Measurements from ENCODE around the gene EFR3B. TPM values are rescaled to one million over a fixed set of nuclear protein-coding genes. Genes with fewer than 3 reads are reported as not detected.

Gene EFR3B
- total RNA-seq, 2 experiments from 2014 or later = 1.0 to 1.1 TPM

DNA sequence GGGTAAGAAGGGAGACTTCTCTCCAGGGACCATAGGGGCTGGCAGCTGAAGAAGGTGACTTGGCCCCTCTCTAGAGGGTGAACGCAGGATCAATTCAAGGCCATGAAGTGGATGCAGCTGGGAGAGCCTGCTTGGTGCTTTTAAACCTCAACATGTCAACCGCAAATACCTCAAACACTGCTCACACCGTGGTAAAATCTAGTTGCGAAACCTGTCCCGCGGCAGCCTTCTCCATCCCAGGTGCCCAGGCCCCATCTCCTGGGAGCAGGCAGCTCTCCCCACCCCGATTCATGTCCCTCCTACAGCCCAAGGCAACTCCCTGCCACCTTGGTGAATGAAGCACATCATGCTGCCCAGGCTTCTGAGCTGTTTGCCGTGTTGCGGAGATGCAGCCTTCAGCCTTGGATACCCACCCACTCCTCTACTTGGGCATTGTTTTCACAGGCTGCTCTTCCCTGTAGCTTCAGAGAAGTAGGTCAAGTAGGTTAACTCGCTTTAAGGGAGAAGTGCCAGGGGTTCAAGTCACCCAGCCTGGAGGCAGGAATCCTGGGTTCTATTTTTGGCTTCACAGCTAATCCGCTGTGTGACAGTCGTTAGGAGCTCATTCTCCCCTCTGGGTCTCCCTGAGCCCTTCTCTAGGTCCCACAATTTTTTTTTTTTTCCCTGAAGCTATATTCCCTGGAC lies 6.2 kb upstream of the EFR3B start:
- no peaks in the 10 kb centered on the region for H3K36me3 Mint-ChIP-seq (ENCODE audit: low read depth)
- CTCF ChIA-PET = interaction anchor here (1.1 to 1.6 kb wide), 2 partner anchors 10 to 60 kb away, joined by 4 to 5 read pairs; no protein-coding TSS in a partner anchor
- H3K9me3 Mint-ChIP-seq (ENCODE audit: low read depth) = no peaks in the 10 kb centered on the region
- no peak overlapping the region for H3K4me3 Mint-ChIP-seq
- POLR2A ChIA-PET = no interaction called here
- H3K4me1 Mint-ChIP-seq = peaks cover 3% of the 10 kb centered on the region
- ATAC-seq (no peak), DNase-seq (no peak)
- no peak overlapping the region for H3K27ac Mint-ChIP-seq
- intact Hi-C loops (cut with DNase I, micrococcal nuclease) = no loop called here
- H3K27me3 Mint-ChIP-seq = peaks cover 4% of the 10 kb centered on the region

- intact Hi-C loops (cut with DNase I, micrococcal nuclease) = no loop called here
- ChIA-PET CTCF (interaction anchor here (1.1 to 1.6 kb wide), 2 partner anchors 9 to 61 kb away, joined by 4 to 5 read pairs; no protein-coding TSS in a partner anchor), POLR2A (no interaction called here)
- Mint-ChIP-seq H3K36me3 (ENCODE audit: low read depth) (no peaks in the 10 kb centered on the region), H3K9me3 (ENCODE audit: low read depth) (no peaks in the 10 kb centered on the region), H3K27me3 (peaks cover 5% of the 10 kb centered on the region), H3K27ac (no peak overlapping the region), H3K4me3 (no peak overlapping the region), H3K4me1 (peaks cover under 1% of the 10 kb centered on the region)
- ATAC-seq (no peak), DNase-seq (no peak)
These were observed 5.7 kb upstream of the EFR3B start for GRCh38 chr2:25036221-25036559.

DNA sequence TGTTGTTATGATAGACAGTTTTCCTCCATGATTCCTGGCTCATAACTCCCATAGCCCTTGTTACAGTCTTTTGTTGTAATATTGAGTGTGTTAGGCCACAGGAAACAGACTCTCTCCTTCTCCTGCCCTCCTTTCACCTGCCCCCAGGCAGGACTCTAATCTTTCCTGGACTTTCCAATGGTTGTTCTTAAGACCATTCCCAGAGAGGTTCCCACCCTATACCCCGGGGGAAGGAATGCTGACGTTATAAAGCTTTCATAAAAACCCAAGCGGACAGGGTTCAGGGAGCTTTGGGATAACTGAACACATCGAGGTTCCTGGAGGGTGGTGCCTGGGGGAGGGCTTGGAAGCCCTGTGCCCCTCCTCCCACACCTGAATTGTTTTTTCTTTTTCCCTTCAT lies 2.8 kb upstream of the EFR3B start:
- ATAC-seq (no peak), DNase-seq (no peak)
- peaks cover 21% of the 10 kb centered on the region for H3K27me3 Mint-ChIP-seq
- H3K4me3 Mint-ChIP-seq = no peak overlapping the region
- H3K4me1 Mint-ChIP-seq = peaks cover 19% of the 10 kb centered on the region
- H3K27ac Mint-ChIP-seq = no peak overlapping the region
- no peaks in the 10 kb centered on the region for H3K9me3 Mint-ChIP-seq (ENCODE audit: low read depth)
- ChIA-PET POLR2A (no interaction called here), CTCF (interaction anchor here (0.7 kb wide), 1 partner anchor 59 kb away, joined by 3 read pairs; no protein-coding TSS in a partner anchor)
- intact Hi-C loops (cut with DNase I, micrococcal nuclease) = no loop called here
- no peaks in the 10 kb centered on the region for H3K36me3 Mint-ChIP-seq (ENCODE audit: low read depth)

DNA sequence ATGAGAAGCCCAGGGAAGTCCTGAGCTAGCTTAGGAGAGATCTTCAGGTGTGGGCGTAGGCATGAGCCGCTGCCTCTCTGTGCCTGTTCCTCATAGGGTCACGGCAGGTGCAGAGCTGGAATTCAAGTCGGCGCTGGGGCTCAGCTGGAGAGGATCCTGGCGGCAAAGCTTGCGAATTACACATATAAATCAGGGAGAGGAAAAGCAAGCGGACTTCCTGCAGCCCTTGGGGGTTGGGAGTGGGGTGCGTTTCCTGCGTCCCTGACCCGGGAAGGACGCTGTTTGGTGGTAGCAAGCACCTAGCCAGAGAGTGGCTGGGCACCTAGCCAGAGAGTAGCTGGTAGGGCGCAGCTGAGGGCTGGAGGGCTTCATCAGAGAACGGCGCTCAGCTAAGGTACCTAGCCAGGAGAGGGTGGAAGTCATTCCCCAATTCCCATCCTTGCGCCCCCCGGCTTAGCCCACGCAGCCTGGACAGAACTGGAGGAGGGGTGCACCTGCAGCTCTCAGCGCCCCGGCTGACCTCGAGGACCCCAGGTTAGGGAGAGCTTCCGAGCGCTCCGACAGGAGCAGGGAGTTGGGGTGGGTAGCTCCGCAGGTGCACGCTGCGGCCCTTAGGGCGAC lies 459 bp upstream of the EFR3B start:
- CTCF ChIA-PET = interaction anchor here (0.7 to 2.2 kb wide), 3 partner anchors 56 to 88 kb away, joined by 3 to 10 read pairs (median 5); no protein-coding TSS in a partner anchor
- H3K27ac Mint-ChIP-seq = no peak overlapping the region
- intact Hi-C loops (cut with DNase I, micrococcal nuclease) = loop anchor here (1.0 to 10.0 kb wide), 4 partner anchors 63 to 1117 kb away; partner anchors contain the start of gene ATAD2B (in 1 of the 2)
- H3K27me3 Mint-ChIP-seq = peaks cover 35% of the 10 kb centered on the region
- no peaks in the 10 kb centered on the region for H3K36me3 Mint-ChIP-seq (ENCODE audit: low read depth)
- POLR2A ChIA-PET = interaction anchor here (0.6 to 1.4 kb wide), 6 partner anchors 26 to 836 kb away, joined by 3 to 5 read pairs (median 3); no protein-coding TSS in a partner anchor
- DNase-seq = peak; percentile 45
- peaks cover 32% of the 10 kb centered on the region for H3K4me1 Mint-ChIP-seq
- H3K4me3 Mint-ChIP-seq = peak overlapping the region; percentile 16
- no peak for ATAC-seq
- H3K9me3 Mint-ChIP-seq (ENCODE audit: low read depth) = no peaks in the 10 kb centered on the region

GRCh38 chr2:25042321-25043240 lies 705 bp downstream of the EFR3B start:
- Mint-ChIP-seq H3K9me3 (ENCODE audit: low read depth) (no peaks in the 10 kb centered on the region), H3K36me3 (ENCODE audit: low read depth) (no peaks in the 10 kb centered on the region), H3K4me3 (peak overlapping the region; percentile 71), H3K27ac (no peak overlapping the region), H3K27me3 (peaks cover 40% of the 10 kb centered on the region), H3K4me1 (peaks cover 32% of the 10 kb centered on the region)
- POLR2A ChIA-PET = interaction anchor here (0.7 to 1.4 kb wide), 3 partner anchors 67 to 566 kb away, joined by 3 to 4 read pairs (median 3); no protein-coding TSS in a partner anchor
- DNase-seq = peak; percentile 32
- no peak for ATAC-seq
- CTCF ChIA-PET = interaction anchor here (0.5 to 2.6 kb wide), 5 partner anchors 57 to 191 kb away, joined by 3 to 10 read pairs (median 5); no protein-coding TSS in a partner anchor
- intact Hi-C loops (cut with DNase I, micrococcal nuclease) = loop anchor here (1.0 to 10.0 kb wide), 11 partner anchors 60 to 1118 kb away; partner anchors contain the start of genes ADCY3 (in 1 of the 2), ATAD2B (in 1 of the 2), CENPO (in 1 of the 2) and DNAJC27 (in 1 of the 2)

DNA sequence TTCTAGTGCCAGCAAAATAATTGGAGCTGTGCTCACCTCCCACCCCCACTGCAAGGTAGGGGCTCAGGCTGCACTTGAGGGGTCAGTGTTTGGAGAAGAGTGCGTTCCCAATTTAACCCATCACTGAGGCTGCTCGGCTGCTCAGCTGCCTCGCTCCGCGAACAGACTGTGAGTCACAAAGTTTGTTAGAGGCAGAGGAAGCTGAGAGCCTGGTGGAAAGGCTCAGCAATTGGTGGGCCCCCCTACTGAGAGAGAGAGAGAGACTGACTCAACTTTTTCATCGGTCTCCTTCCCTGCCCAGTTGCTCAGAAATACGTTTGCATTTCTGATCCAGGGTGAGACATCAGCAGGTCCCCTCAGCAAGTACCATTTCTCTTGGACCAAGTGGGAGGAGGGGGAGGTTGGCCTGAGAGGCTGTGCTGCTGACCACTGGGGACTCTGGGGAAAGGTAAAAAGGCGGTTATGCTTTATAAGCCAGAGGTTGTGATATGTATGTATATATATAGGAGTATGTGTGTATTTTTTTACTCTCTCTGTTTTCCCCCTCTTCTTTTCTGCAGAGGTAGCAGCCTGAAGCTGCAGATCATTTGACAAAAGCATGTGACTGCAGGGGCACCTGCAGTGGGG lies 1.5 kb downstream of the EFR3B start:
- POLR2A ChIA-PET = interaction anchor here (0.7 to 1.0 kb wide), 2 partner anchors 73 to 565 kb away, joined by 3 to 4 read pairs; no protein-coding TSS in a partner anchor
- H3K27ac Mint-ChIP-seq = no peak overlapping the region
- peak overlapping the region; percentile 71 for H3K4me3 Mint-ChIP-seq
- intact Hi-C loops (cut with DNase I, micrococcal nuclease) = loop anchor here (1.0 to 10.0 kb wide), 8 partner anchors 61 to 1119 kb away; partner anchors contain the start of genes ADCY3 (in 1 of the 2), ATAD2B (in 1 of the 2), CENPO (in 1 of the 2) and DTNB (in 1 of the 2)
- peaks cover 32% of the 10 kb centered on the region for H3K4me1 Mint-ChIP-seq
- CTCF ChIA-PET = interaction anchor here (0.5 to 2.6 kb wide), 3 partner anchors 68 to 190 kb away, joined by 3 to 10 read pairs (median 3); no protein-coding TSS in a partner anchor
- peak; percentile 81 for DNase-seq
- H3K36me3 Mint-ChIP-seq (ENCODE audit: low read depth) = no peaks in the 10 kb centered on the region
- H3K9me3 Mint-ChIP-seq (ENCODE audit: low read depth) = no peaks in the 10 kb centered on the region
- ATAC-seq = peak; percentile 81
- peaks cover 40% of the 10 kb centered on the region for H3K27me3 Mint-ChIP-seq

DNA sequence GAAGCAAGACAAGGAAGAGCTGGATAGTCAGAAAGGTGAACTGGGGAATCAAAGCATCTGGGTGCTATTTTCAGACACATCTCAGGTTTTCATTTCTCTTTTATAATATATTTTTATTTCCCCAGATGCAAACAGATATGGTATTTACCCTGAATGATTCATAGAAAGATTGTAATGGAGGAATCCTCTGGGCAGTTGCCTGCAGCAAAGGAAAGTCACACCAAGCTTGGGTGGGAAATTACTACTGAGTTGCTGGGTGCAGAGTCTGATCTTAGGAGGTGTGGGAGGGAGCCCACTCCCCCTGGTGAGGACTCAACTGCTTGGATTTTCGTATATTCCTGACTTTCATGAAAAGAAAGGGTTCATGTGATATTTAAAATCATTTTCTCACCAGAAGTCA lies 2.1 kb downstream of the EFR3B start:
- Mint-ChIP-seq H3K9me3 (ENCODE audit: low read depth) (no peaks in the 10 kb centered on the region), H3K27ac (no peak overlapping the region), H3K27me3 (peaks cover 43% of the 10 kb centered on the region), H3K4me1 (peaks cover 32% of the 10 kb centered on the region), H3K36me3 (ENCODE audit: low read depth) (no peaks in the 10 kb centered on the region), H3K4me3 (no peak overlapping the region)
- ChIA-PET POLR2A (no interaction called here), CTCF (interaction anchor here (2.6 kb wide), 1 partner anchor 68 kb away, joined by 10 read pairs; no protein-coding TSS in a partner anchor)
- intact Hi-C loops (cut with DNase I, micrococcal nuclease) = loop anchor here (10.0 kb wide), 3 partner anchors 61 to 1119 kb away; partner anchors contain the start of gene ATAD2B (in 1 of the 2)
- DNase-seq = no peak
- ATAC-seq = no peak

- H3K27me3 Mint-ChIP-seq = peaks cover 50% of the 10 kb centered on the region
- CTCF ChIA-PET = interaction anchor here (1.4 to 2.6 kb wide), 2 partner anchors 9 to 69 kb away, joined by 4 to 10 read pairs; no protein-coding TSS in a partner anchor
- no peaks in the 10 kb centered on the region for H3K9me3 Mint-ChIP-seq (ENCODE audit: low read depth)
- ATAC-seq = peak; percentile 13
- DNase-seq = peak; percentile 65
- no peak overlapping the region for H3K27ac Mint-ChIP-seq
- POLR2A ChIA-PET = no interaction called here
- intact Hi-C loops (cut with DNase I, micrococcal nuclease) = loop anchor here (10.0 kb wide), 3 partner anchors 60 to 1120 kb away; partner anchors contain the start of gene ATAD2B (in 1 of the 2)
- no peak overlapping the region for H3K4me3 Mint-ChIP-seq
- no peaks in the 10 kb centered on the region for H3K36me3 Mint-ChIP-seq (ENCODE audit: low read depth)
- peaks cover 33% of the 10 kb centered on the region for H3K4me1 Mint-ChIP-seq
These were observed 3.1 kb downstream of the EFR3B start for GRCh38 chr2:25044990-25045389.

DNA sequence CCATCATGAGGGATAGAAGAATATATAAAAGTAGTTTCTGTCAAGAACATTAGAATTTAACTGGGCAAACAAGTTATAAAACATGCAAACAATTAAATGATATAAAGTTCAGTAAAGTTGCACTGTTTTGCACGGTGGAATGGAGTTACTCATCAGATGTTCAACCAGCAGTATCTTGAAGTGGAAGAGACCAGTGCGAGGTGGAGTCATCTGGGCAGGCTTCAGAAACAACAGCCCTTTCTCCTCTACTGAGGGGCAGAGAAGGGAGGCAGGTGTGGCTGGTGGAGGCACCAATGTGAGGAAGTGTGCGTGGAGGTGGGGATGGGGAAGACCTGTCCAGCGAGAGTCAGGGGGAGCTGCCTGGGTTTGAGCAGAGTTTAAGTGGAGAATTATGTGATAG lies 7.5 kb downstream of the EFR3B start:
- Mint-ChIP-seq H3K36me3 (ENCODE audit: low read depth) (no peaks in the 10 kb centered on the region), H3K4me3 (no peak overlapping the region), H3K27ac (no peak overlapping the region), H3K27me3 (peaks cover 31% of the 10 kb centered on the region), H3K9me3 (ENCODE audit: low read depth) (no peaks in the 10 kb centered on the region), H3K4me1 (peaks cover 14% of the 10 kb centered on the region)
- POLR2A ChIA-PET = no interaction called here
- CTCF ChIA-PET = no interaction called here
- intact Hi-C loops (cut with DNase I, micrococcal nuclease) = loop anchor here (10.0 kb wide), 3 partner anchors 55 to 1125 kb away; partner anchors contain the start of gene ATAD2B (in 1 of the 2)
- no peak for ATAC-seq
- DNase-seq = no peak

GRCh38 chr2:25050128-25050527 lies 8.3 kb downstream of the EFR3B start:
- ChIA-PET POLR2A (no interaction called here), CTCF (interaction anchor here (1.2 kb wide), 1 partner anchor 80 kb away, joined by 5 read pairs; no protein-coding TSS in a partner anchor)
- Mint-ChIP-seq H3K27ac (no peak overlapping the region), H3K4me1 (peaks cover 8% of the 10 kb centered on the region), H3K9me3 (ENCODE audit: low read depth) (no peaks in the 10 kb centered on the region), H3K27me3 (peaks cover 25% of the 10 kb centered on the region), H3K4me3 (no peak overlapping the region), H3K36me3 (ENCODE audit: low read depth) (no peaks in the 10 kb centered on the region)
- intact Hi-C loops (cut with DNase I, micrococcal nuclease) = no loop called here
- ATAC-seq (no peak), DNase-seq (no peak)
